SK-N-SH treated with all-trans-retinoic acid at 6 μM for 48 hours (cell line): Measurements from ENCODE around the gene CLIP1.

ENCODE experiments used
- ATAC-seq: fragments of 200-7000 bp; cut with Tn5 transposase; 3 replicates; pipeline ENCODE4 v1.9.1; 2020; ENCODE audit warnings: mild to moderate bottlenecking, moderate library complexity
- ARNTL ChIP-seq: fragments of 450-650 bp; formaldehyde crosslinking; IDR thresholded peaks from 2 replicates; pipeline ENCODE4 v1.5.0; 2020; ENCODE audit warnings: low read depth, mild to moderate bottlenecking, moderate library complexity, borderline replicate concordance
- BACH2 ChIP-seq: fragments of 250-450 bp; sonication (Bioruptor Pico); IDR thresholded peaks from 2 replicates; pipeline ENCODE4 v1.9.0; 2021; ENCODE audit warnings: mild to moderate bottlenecking, borderline replicate concordance
- CSDC2 ChIP-seq: fragments of 250-450 bp; sonication (Bioruptor Pico); IDR thresholded peaks from 2 replicates; pipeline ENCODE4 v1.5.0; 2020; ENCODE audit warnings: mild to moderate bottlenecking, moderate library complexity
- ESRRG ChIP-seq: fragments of 250-450 bp; sonication (Bioruptor Pico); IDR thresholded peaks from 2 replicates; pipeline ENCODE4 v1.6.1; 2021; ENCODE audit warnings: mild to moderate bottlenecking
- GLIS3 ChIP-seq: fragments of 250-450 bp; sonication (Bioruptor Pico); IDR thresholded peaks from 2 replicates; pipeline ENCODE4 v1.5.0; 2020; ENCODE audit warnings: mild to moderate bottlenecking, moderate library complexity
- ISL1 ChIP-seq: fragments of 250-450 bp; sonication (Bioruptor Pico); IDR thresholded peaks from 2 replicates; pipeline ENCODE4 v2.1.2; 2022; ENCODE audit warnings: mild to moderate bottlenecking, moderate library complexity
- OSR1 ChIP-seq: fragments of 250-450 bp; sonication (Bioruptor Pico); IDR thresholded peaks from 2 replicates; pipeline ENCODE4 v1.8.0; 2022; ENCODE audit warnings: moderate library complexity, mild to moderate bottlenecking, inconsistent platforms
- PPARA ChIP-seq: fragments of 250-450 bp; sonication (Bioruptor Pico); IDR thresholded peaks from 2 replicates; pipeline ENCODE4 v1.5.0; 2020; ENCODE audit warnings: mild to moderate bottlenecking, borderline replicate concordance
- RARB ChIP-seq: fragments of 250-450 bp; sonication (Bioruptor Pico); IDR thresholded peaks from 2 replicates; pipeline ENCODE4 v1.8.0; 2021; ENCODE audit warnings: mild to moderate bottlenecking, moderate library complexity
- SNAI2 ChIP-seq: fragments of 250-450 bp; sonication (Bioruptor Pico); IDR thresholded peaks from 2 replicates; pipeline ENCODE4 v1.5.0; 2020; ENCODE audit warnings: mild to moderate bottlenecking, moderate library complexity
- TCF4 ChIP-seq: fragments of 250-450 bp; sonication (Bioruptor Pico); IDR thresholded peaks from 2 replicates; pipeline ENCODE4 v1.8.0; 2021; ENCODE audit warnings: mild to moderate bottlenecking, moderate library complexity, borderline replicate concordance
- TOX ChIP-seq: fragments of 250-450 bp; sonication (Bioruptor Pico); IDR thresholded peaks from 2 replicates; pipeline ENCODE4 v1.8.0; 2021; ENCODE audit warnings: mild to moderate bottlenecking, moderate library complexity, borderline replicate concordance
- ZC3H10 ChIP-seq: fragments of 250-450 bp; sonication (Bioruptor Pico); IDR thresholded peaks from 2 replicates; pipeline ENCODE4 v1.5.1; 2021; ENCODE audit warnings: mild to moderate bottlenecking, moderate library complexity
- ZFP3 ChIP-seq: fragments of 250-450 bp; sonication (Bioruptor Pico); IDR thresholded peaks from 2 replicates; pipeline ENCODE4 v1.5.0; 2020; ENCODE audit warnings: mild to moderate bottlenecking, moderate library complexity
- ZNF565 ChIP-seq: fragments of 450-650 bp; formaldehyde crosslinking; conservative IDR thresholded peaks from 2 replicates; pipeline ENCODE4 v1.5.0; 2020; ENCODE audit warnings: low read depth, mild to moderate bottlenecking, moderate library complexity
- ZNF70 ChIP-seq: fragments of 450-650 bp; formaldehyde crosslinking; IDR thresholded peaks from 2 replicates; pipeline ENCODE4 v1.5.0; 2020; ENCODE audit warnings: mild to moderate bottlenecking, moderate library complexity
- ZNF8 ChIP-seq: fragments of 450-650 bp; formaldehyde crosslinking; IDR thresholded peaks from 2 replicates; pipeline ENCODE4 v1.5.0; 2020; ENCODE audit warnings: mild to moderate bottlenecking, moderate library complexity
- TF ChIP-seq, protein P1 (sequence below): fragments of 250-450 bp; sonication (Bioruptor Pico); IDR thresholded peaks from 2 replicates; pipeline ENCODE4 v1.5.1; 2021; ENCODE audit warnings: mild to moderate bottlenecking, moderate library complexity
- TF ChIP-seq, protein P2 (sequence below): fragments of 250-450 bp; sonication (Bioruptor Pico); IDR thresholded peaks from 2 replicates; pipeline ENCODE4 v1.5.1; 2020; ENCODE audit warnings: low read depth, mild to moderate bottlenecking, moderate library complexity
- TF ChIP-seq, protein P3 (sequence below): fragments of 250-450 bp; sonication (Bioruptor Pico); IDR thresholded peaks from 2 replicates; pipeline ENCODE4 v1.8.0; 2020; ENCODE audit warnings: mild to moderate bottlenecking, moderate library complexity, borderline replicate concordance
- TF ChIP-seq, protein P4 (sequence below): fragments of 250-450 bp; sonication (Bioruptor Pico); IDR thresholded peaks from 2 replicates; pipeline ENCODE4 v1.8.0; 2021; ENCODE audit warnings: low read depth, mild to moderate bottlenecking, moderate library complexity, borderline replicate concordance

Gene CLIP1

DNA sequence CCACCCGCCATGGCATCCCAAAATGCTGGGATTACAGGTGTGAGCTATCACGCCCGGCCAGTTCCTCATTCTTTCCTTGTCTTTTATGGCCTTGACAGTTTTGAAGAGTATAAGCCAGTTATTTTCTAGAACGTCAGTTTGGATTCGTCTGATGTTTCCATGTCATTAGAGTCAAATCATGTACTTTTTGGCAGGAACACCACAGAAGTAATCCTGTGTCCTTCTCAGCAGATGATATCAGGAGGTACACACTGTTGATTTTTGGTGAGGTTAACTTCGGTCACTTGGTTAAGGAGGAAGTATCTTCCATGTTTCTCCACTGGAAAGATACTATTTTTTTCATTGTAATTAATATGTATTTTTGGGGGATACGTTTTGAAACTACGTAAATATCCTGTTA, 131.0 kb downstream of the CLIP1 start:
- no peak for ATAC-seq
- no peak for TF ChIP-seq RARB (CRISPR knock-in tag)
- TF ChIP-seq ZNF8 (CRISPR knock-in tag): no peak
- no peak for TF ChIP-seq OSR1 (CRISPR knock-in tag)
- no peak for TF ChIP-seq CSDC2
- no peak for TF ChIP-seq ZFP3
- TF ChIP-seq, protein P1, sequence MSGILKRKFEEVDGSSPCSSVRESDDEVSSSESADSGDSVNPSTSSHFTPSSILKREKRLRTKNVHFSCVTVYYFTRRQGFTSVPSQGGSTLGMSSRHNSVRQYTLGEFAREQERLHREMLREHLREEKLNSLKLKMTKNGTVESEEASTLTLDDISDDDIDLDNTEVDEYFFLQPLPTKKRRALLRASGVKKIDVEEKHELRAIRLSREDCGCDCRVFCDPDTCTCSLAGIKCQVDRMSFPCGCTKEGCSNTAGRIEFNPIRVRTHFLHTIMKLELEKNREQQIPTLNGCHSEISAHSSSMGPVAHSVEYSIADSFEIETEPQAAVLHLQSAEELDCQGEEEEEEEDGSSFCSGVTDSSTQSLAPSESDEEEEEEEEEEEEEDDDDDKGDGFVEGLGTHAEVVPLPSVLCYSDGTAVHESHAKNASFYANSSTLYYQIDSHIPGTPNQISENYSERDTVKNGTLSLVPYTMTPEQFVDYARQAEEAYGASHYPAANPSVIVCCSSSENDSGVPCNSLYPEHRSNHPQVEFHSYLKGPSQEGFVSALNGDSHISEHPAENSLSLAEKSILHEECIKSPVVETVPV (CRISPR knock-in tag): no peak
- no peak for TF ChIP-seq ARNTL (CRISPR knock-in tag)
- TF ChIP-seq, protein P2, sequence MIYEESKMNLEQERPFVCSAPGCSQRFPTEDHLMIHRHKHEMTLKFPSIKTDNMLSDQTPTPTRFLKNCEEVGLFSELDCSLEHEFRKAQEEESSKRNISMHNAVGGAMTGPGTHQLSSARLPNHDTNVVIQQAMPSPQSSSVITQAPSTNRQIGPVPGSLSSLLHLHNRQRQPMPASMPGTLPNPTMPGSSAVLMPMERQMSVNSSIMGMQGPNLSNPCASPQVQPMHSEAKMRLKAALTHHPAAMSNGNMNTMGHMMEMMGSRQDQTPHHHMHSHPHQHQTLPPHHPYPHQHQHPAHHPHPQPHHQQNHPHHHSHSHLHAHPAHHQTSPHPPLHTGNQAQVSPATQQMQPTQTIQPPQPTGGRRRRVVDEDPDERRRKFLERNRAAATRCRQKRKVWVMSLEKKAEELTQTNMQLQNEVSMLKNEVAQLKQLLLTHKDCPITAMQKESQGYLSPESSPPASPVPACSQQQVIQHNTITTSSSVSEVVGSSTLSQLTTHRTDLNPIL (CRISPR knock-in tag): no peak
- no peak for TF ChIP-seq ZC3H10 (CRISPR knock-in tag)
- TF ChIP-seq ZNF565: no peak

DNA sequence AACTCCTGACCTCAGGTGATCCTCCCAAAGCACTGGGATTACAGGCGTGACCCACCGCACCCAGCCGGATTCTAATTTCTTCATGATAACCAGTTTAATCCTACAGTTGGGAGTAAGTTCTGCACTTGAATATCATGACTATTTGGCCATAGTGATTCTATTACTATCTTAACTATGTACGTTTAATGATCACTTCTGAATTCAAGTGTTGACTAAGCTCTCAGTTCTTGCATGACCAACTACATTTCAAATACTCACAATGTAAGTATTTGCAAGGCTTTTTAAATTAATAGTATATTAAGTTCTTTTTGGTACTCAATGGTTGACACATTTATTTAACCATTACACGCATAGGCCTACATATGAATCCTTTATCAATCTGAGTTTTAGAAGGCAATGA, 138.8 kb downstream of the CLIP1 start:
- TF ChIP-seq TCF4 (CRISPR knock-in tag): no peak
- TF ChIP-seq, protein P1 (CRISPR knock-in tag): no peak
- no peak for TF ChIP-seq ISL1 (CRISPR knock-in tag)
- TF ChIP-seq BACH2 (CRISPR knock-in tag): no peak
- TF ChIP-seq OSR1 (CRISPR knock-in tag): no peak
- TF ChIP-seq, protein P3, sequence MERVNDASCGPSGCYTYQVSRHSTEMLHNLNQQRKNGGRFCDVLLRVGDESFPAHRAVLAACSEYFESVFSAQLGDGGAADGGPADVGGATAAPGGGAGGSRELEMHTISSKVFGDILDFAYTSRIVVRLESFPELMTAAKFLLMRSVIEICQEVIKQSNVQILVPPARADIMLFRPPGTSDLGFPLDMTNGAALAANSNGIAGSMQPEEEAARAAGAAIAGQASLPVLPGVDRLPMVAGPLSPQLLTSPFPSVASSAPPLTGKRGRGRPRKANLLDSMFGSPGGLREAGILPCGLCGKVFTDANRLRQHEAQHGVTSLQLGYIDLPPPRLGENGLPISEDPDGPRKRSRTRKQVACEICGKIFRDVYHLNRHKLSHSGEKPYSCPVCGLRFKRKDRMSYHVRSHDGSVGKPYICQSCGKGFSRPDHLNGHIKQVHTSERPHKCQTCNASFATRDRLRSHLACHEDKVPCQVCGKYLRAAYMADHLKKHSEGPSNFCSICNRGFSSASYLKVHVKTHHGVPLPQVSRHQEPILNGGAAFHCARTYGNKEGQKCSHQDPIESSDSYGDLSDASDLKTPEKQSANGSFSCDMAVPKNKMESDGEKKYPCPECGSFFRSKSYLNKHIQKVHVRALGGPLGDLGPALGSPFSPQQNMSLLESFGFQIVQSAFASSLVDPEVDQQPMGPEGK (CRISPR knock-in tag): no peak
- no peak for TF ChIP-seq PPARA (CRISPR knock-in tag)
- no peak for TF ChIP-seq ESRRG (CRISPR knock-in tag)
- no peak for TF ChIP-seq SNAI2
- TF ChIP-seq ARNTL (CRISPR knock-in tag): no peak
- TF ChIP-seq GLIS3 (CRISPR knock-in tag): no peak
- TF ChIP-seq, protein P2 (CRISPR knock-in tag): no peak
- TF ChIP-seq ZFP3: no peak
- TF ChIP-seq ZNF565: no peak
- no peak for ATAC-seq

DNA sequence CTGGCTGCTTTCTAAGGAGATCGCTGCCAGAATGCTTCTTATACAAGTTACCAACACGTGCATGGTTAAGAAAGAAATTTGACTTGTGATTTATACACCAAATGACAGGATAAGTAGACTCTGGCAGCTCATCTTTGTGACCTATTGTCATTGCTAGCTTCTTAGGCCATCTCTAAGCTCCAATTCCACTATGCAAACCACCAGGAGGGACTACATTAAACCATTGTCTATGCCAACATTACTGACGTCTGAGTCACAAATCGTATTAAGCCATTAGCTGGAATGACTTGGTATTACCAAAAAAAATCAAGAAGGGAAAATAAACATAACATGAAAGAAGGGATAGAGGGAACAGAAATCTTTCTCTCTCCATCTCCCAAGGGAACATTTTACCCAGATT, 140.4 kb downstream of the CLIP1 start:
- peak; percentile 95 for ATAC-seq
- TF ChIP-seq ZNF70 (CRISPR knock-in tag) (no peak), GLIS3 (CRISPR knock-in tag) (no peak), ISL1 (CRISPR knock-in tag) (peak; percentile 94), TCF4 (CRISPR knock-in tag) (no peak), TOX (no peak), ZC3H10 (CRISPR knock-in tag) (peak; percentile 57; the same call in 1 of the 2 replicates), ZNF8 (CRISPR knock-in tag) (no peak), SNAI2 (peak; percentile 74; the same call in 1 of the 2 replicates), RARB (CRISPR knock-in tag) (no peak), CSDC2 (peak; percentile 81; the same call in 1 of the 2 replicates), ZFP3 (peak; percentile 70; the same call in 1 of the 2 replicates), ZNF565 (no peak), ARNTL (CRISPR knock-in tag) (no peak)
- TF ChIP-seq, protein P4, sequence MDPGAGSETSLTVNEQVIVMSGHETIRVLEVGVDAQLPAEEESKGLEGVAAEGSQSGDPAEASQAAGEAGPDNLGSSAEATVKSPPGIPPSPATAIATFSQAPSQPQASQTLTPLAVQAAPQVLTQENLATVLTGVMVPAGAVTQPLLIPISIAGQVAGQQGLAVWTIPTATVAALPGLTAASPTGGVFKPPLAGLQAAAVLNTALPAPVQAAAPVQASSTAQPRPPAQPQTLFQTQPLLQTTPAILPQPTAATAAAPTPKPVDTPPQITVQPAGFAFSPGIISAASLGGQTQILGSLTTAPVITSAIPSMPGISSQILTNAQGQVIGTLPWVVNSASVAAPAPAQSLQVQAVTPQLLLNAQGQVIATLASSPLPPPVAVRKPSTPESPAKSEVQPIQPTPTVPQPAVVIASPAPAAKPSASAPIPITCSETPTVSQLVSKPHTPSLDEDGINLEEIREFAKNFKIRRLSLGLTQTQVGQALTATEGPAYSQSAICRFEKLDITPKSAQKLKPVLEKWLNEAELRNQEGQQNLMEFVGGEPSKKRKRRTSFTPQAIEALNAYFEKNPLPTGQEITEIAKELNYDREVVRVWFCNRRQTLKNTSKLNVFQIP (CRISPR knock-in tag): no peak
- TF ChIP-seq, protein P1 (CRISPR knock-in tag): no peak
- TF ChIP-seq, protein P3 (CRISPR knock-in tag): no peak; the same call in 1 of the 2 replicates
- TF ChIP-seq, protein P2 (CRISPR knock-in tag): no peak
